Renal cortical epithelial cell (primary cell): Measurements from ENCODE around the gene ZW10. TPM values are rescaled to one million over a fixed set of nuclear protein-coding genes. Genes with fewer than 3 reads are reported as not detected.
"Not testable (repeated sequence)": the region's sequence is repeated elsewhere in the genome, so short reads cannot be mapped to it uniquely, and the experiment has no call there.

ENCODE experiments used
- DNase-seq: peaks from one replicate; pipeline ENCODE4 v3.0.0-alpha.2; 2011; ENCODE audit warnings: low read depth
- total RNA-seq: library from RNA; depleted of rRNA; stranded (reverse); fragments of >200 nt; gene quantifications from 2 replicates; pipeline ENCODE4 v1.2.3, GENCODE V29; 2014

Gene ZW10
- total RNA-seq, 1 donor from 2014 or later, result 24.5 TPM

- not testable (repeated sequence) for DNase-seq
Measured at GRCh38 chr11:113763040-113763439, 10.5 kb downstream of the ZW10 start.

DNA sequence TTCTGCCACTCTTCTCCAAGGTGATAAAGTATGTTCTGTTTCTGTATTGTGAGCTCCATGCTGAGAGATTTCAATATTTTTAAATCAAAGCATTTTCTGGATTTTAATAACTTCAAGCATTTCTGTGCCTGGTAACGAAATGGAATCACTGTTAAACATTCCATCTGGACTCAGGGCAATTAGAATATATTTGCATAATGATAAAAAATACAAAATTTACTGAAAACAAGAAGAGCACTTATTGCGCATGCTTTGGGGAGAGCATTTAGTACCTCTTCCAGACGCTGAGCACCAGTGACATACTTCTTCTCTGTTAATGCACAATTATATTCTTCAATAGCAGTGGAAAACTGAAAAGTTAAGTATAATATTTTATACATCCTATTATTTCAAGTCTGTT lies 13.3 kb downstream of the ZW10 start:
- no peak for DNase-seq

- no peak for DNase-seq
Measured at GRCh38 chr11:113752932-113753331, 20.6 kb downstream of the ZW10 start.

DNA sequence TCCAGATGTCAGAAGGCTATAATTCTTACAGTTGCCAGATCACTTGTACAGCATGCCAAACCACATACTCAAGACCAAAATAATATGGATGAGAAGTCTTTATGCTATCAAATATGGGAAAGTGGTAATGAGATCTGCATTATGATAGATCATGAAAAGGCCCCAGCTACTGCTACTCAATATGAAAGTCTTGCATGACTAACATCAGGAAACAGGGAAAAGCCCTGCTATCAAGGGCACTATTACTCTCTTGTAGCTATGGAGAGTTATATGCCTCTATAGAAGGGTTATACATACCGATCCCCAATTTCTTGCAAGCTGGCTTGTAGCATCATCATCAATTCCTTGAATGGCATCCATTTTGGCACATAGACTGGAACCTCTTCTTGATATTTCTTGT lies 37.2 kb downstream of the ZW10 start:
- DNase-seq, result no peak

- no peak for DNase-seq
Measured at GRCh38 chr11:113732092-113732491, 41.4 kb downstream of the ZW10 start.

DNA sequence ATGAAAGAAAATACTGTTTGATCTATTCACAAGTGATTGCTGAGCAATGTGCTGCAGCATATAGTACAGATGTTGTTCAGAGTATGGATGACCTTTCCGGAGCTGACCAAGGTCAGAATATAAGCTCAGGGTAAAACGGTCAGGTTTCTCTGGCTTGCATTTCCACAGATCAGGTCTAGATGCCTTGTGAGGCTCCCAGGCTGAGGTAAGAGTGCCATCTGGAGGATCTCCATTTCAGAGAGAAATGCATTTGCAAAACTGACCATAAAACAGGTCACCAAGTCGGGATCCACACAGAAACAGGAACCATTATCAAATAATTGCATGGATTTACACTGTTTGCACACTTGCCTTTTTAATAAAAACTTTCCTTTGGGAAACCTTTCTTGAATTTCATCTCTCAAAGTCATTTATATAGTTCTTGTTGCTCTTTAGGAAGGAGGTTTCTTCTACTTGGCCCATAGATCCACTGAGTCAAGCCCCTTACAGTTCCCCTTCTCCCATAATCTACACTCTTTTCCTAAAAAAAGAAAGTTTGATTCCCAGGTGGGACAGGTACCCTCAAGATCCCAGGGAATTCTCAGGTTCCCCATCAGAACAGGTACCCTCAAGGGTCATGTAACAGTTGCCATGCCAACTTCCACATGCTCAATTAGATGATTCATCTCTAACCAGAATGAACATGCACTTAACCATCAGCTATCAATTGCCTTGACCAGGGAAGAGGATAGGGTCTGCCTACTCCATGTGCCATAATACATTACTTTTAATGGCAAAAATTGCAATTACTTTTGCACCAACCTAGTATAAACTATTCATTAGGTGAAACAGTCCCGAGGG lies 42.4 kb downstream of the ZW10 start:
- DNase-seq, result peak; percentile 62

DNA sequence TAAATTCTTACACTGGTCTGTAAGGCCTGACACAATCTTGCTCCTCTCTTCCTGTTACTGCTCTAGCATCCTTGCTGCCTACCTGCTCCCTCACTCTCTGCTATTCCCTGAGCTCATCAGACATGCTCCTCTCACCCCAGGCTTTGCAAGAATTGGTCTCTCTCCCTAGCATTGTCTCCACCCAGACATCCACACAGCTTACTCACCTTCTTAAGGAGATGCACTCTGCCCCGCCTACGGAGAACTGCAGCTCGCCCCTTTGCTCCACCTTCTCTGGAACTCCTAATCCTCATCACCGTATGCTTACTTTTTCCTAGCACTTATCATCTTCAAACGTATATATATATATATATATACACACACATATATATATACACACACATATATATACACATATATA lies 44.0 kb downstream of the ZW10 start:
- DNase-seq, result no peak

GRCh38 chr11:113728814-113729213 lies 44.7 kb downstream of the ZW10 start:
- DNase-seq, result no peak

GRCh38 chr11:113725913-113726312 lies 47.6 kb downstream of the ZW10 start:
- no peak for DNase-seq

DNA sequence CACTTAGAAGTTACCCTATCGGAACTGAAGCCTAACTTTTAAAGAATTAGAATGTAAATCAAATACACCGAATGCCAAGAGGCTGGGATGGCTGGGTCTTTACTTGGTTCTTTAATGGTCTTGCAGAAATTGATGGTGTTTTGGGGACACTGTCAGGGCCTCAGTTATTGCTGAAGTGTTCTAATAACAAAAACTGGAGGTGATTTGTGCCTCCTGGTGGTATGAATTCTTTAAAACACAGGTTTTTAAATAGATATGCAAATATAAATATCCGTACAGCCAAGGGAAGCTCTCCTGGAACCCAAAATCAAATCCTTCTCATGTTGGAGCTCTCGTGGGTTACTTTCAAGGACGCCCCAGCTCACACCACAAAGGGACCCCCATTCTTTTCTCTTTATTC lies 48.1 kb downstream of the ZW10 start:
- DNase-seq, result no peak

GRCh38 chr11:113724778-113725177 lies 48.7 kb downstream of the ZW10 start:
- DNase-seq, result no peak

GRCh38 chr11:113723787-113724186 lies 49.7 kb downstream of the ZW10 start:
- no peak for DNase-seq

GRCh38 chr11:113722934-113723333 lies 50.6 kb downstream of the ZW10 start:
- no peak for DNase-seq

DNA sequence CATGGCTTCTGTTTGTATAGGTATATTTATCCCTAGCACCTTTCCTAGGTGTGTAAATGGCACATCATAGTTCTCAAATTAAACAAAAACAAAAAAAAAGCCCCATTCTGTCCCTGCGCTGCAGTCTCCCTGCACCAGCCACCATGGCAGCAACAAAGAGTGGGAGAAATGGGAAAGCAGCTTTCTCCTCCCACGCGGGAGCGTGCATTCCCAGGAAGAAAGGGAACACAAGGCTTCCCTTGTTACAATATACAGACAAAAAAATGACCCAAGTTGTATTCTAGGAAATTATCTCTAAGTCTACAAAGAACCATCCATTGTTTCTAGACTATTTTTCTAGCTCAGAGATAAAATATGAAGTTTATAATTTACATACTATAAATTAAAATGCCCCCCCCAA lies 51.3 kb downstream of the ZW10 start:
- no peak for DNase-seq

- DNase-seq, result no peak
Measured at GRCh38 chr11:113721462-113722066, 51.9 kb downstream of the ZW10 start.

GRCh38 chr11:113720478-113720877 lies 53.0 kb downstream of the ZW10 start:
- DNase-seq, result not testable (repeated sequence)

- DNase-seq, result no peak
Measured at GRCh38 chr11:113715882-113716625, 57.4 kb downstream of the ZW10 start.

DNA sequence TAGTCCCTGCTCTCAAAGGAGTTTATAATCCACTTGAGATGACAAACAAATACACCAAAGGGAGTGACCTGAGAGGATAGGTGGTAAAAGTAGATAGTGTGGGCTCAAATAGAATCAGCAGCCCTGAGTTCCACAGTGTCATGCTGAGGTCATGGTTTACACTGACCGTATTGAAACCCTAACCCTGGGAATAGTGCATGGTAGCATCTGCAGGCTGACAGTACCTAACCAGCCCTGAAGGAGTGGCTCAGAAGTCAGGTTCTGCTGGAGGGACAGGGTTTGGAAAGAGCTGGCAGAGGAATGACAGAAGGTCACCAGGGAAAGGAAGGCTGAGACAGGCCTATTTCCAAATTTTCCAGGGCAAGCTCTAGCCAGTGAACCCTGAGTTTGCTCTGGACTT lies 58.2 kb downstream of the ZW10 start:
- DNase-seq, result no peak

- no peak for DNase-seq
Measured at GRCh38 chr11:113710989-113711388, 62.5 kb downstream of the ZW10 start.

- no peak for DNase-seq
Measured at GRCh38 chr11:113705871-113706655, 67.4 kb downstream of the ZW10 start, which contains the start of gene TMPRSS5. Gene TMPRSS5 (minus strand): TSS chr11:113706308. CDS start chr11:113706224, 84 bp downstream.

DNA sequence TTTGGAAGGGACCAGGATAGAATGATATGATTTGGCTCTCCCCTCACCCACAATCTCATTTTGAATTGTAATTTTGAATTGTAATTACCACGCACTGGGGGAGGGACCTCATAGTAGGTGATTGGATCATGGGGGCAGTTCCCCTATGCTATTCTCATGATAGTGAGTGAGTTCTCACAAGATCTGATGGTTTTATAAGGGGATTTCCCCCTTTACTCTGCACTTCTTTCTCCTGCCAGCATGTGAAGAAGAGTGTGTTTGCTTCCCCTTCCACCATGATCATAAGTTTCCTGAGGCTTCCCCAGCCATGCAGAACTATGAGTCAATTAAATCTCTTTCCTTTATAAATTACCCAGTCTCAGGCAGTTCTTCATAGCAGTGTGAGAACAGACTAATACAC lies 69.9 kb downstream of the ZW10 start:
- DNase-seq, result not testable (repeated sequence)

DNA sequence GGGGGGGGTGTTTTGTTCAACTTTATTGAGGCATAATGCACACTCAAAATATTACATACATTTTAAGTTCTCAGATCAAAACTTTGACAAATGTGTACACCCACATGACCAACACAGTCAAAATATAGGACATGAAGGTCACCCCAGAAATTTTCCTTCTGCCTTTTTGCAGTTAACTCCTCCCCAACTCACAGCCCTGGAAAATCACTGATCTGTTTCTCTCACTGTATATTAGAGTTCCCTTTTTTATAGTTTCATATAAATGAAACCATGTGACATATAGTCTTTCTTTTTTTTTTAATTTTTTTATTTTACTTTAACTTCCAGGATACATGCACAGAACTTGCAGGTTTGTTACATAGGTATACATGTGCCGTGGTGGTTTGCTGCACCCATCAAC lies 72.0 kb downstream of the ZW10 start:
- no peak for DNase-seq
